PFSK-1 (cell line): ENCODE measurements around the gene GREB1.

Source experiments
- FOXP2 ChIP-seq: optimal IDR thresholded peaks from 2 replicates; pipeline ENCODE3; 2011; ENCODE audit warnings: borderline replicate concordance, control low read depth, inconsistent platforms; ENCODE audit not compliant: insufficient read depth; ENCODE audit errors: extremely low read length, extremely low read depth
- POLR2AphosphoS5 ChIP-seq: IDR thresholded peaks from 2 replicates; pipeline ENCODE4 v1.6.1; 2012; ENCODE audit warnings: low read depth, mild to moderate bottlenecking, control low read depth, low read length, moderate library complexity

GRCh38 chr2:11640132-11640531, 106.3 kb downstream of the GREB1 start:
- TF ChIP-seq POLR2AphosphoS5: no peak
- no peak for TF ChIP-seq FOXP2
